LHCN-M2 (cell line): ENCODE results near the gene TBX1. TPM values are rescaled to one million over a fixed set of nuclear protein-coding genes. Genes with fewer than 3 reads are reported as not detected.
A peak's percentile ranks its signal among the peaks of the same experiment; 100 is the strongest.
"Not testable (repeated sequence)": the region's sequence is repeated elsewhere in the genome, so short reads cannot be mapped to it uniquely, and the experiment has no call there.

Experiments
- DNase-seq: peaks from one replicate; pipeline ENCODE4 v3.0.0-alpha.2; 2012; ENCODE audit warnings: low read depth
- total RNA-seq: library from RNA; depleted of rRNA; stranded (reverse); fragments of >200 nt; gene quantifications from 2 replicates; pipeline ENCODE4 v1.2.3, GENCODE V29; 2014

TBX1 gene
- total RNA-seq, 1 experiment from 2014 or later, result 16.7 TPM

DNA sequence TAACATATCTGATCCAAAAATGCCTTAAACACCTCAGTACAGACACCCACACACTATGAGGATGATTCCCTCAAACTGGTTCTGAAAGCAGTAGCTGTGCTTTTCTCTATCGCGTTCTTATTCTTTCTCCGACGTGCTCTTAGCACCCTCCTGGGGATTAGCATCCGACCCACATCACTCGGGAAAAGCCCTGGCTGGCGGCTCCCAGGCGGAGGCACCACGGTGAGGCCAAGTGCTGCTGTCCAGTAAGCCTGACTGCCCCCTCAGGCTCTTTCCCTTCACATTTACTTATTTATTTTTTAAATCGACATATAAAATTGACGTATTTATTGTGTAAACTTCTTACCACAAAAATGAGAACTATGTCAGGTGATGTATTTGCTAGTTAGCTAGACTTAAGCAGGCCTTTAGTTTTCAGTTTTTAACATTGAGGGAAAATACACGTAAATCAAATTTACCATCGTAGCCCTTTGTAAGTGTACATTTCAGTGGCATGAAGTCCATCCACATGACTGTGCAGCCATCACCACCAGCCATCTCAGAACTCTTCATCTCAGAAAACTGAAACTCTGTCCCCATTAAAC, 19.2 kb downstream of the TBX1 start:
- peak; percentile 58 for DNase-seq

DNA sequence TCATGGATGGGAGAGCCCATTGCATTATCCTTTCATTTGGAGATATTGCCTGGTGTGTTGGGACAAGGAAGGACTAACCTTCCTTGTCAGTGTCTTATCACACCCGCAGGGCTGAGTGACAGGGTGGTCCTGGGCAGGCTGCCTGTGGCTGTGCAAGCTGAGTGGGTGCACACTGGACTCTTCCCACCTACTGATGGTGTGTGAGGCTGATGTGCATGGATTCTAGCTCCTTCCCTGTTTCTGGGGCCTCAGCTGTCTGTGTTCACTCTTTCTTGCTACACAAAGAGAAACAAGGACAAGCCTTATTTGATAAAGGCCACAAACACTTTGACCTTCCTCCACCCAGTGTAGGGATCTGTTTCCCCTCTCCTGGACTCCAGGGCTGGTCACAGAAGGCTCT, 22.0 kb downstream of the TBX1 start:
- DNase-seq, result no peak

DNA sequence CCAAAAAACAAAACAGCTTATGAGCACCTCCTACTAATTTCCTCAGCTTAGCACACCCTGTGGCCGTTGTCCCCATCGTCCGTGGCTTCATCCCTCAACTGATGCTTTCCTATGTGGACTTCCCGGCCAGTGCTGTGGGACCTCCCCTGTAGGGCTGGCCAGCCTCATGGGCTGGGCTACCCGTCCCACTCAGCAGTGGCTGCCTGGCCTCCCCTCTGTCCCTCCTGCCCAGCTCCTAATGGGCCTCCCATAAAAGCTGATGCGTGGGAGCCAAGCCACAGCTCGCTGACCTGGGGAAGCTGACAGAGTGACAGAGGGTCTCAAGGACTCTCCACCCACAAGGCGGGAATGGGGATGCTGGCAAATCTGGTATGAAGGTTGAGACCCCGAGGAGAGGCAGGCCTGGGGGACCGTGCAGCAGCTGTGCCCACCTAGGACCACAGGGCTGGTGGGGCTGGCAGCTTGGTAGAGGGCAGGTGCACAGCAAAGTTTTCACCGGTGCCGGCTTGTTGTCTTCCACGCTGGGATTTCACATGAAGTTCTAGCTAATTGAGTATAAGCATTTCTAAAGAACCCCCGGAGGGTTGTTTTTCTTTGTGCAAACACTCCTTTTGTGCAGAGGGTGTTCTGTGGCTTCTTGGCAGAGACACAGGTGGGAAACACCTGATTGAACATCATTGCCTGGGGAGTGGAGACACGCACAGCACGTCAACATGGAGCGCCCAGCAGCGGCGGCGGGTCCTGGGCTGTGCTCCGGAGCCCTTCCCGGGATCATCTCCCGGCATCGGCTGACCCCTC, 23.2 kb downstream of the TBX1 start:
- no peak for DNase-seq

DNA sequence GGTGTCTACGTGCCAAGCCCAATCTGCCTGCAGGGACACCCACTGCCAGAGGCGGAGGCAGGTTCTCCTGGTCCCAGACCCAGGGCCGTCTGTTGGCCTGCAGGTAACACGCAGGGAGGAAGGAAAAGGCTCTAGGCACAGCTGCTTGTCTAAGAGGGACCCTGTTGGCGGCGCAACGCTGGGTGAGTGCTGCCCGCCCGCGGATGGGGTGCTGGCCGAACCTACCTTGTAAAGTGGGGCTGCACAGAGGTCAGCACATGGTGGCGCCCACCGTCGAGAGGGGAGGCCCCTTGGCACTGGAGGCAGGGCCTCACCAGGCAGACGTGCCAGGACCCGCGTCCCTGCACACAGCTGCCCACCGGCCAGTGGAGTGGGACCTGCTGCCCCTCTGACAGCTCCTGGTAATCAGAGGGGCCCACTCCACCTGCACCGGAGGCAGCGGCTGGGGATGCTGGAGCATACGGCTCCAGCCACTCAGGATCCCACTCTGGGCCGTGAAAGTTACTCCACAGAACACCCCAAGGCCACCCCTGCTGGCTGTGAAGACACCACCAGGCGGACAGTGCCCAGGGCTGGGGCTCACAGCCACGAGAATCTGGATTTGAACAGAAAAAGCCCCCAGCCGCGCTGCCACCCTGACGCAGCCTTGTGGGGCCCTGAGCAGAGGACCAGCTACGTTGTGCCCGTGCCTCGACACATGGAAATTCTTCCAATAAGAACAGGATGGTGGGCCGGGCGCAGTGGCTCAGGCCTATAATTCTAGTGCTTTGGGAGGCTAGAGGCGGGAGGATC, 24.0 kb downstream of the TBX1 start:
- DNase-seq, result no peak

DNA sequence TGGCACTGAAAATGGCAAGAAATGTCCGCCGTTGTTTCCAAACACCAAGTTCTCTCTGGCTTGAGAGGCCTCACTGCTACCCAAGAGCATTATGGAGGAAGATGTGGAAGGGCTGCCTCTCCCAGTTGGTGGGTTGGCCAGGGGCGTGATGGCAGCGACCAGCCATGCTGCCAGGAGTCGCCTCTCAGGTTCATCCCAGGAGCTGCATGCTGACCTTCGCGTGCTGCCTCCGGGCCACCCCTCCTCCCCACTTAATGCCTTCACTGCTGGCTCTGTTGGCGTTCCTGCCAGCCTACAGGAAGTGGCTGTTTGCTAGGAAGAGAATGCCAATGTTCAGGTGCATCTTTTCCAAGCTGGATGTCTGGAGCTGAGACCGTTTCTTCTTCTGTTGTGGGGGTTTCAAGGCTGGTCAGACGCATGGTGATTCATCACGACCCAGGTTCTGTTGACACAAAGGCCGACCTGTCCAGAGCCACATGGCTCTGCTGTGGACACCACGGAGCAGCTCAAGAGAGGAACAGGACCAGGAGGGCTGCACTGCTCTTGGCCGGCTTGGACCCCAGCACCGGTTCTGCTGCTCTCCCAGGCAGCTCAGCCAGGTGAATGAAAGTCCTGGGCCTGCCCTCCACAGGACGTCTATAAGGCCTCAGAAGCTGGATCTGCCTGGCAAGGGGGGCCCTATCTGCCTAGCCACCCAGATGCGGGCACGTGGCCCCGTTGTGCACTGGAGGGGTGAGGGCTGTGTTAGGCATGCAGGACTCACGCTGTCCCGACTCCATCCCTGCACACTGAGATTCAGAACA, 25.1 kb downstream of the TBX1 start:
- no peak for DNase-seq

DNA sequence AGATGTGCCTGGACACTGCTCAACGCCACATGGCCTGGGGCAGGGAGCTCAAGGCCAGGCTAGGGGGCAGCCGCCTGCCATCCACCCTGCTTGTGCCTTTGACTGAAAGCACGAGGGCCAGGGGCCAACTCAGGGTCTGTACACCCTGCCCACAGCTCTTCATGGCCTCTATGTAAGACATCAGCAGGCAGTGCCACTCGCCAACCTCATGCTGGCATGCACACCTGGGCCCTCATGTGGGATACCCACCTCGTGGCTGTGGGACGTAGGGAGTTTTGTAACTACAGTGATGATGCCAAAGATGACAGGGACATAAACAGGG, 25.6 kb downstream of the TBX1 start:
- DNase-seq, result no peak

DNA sequence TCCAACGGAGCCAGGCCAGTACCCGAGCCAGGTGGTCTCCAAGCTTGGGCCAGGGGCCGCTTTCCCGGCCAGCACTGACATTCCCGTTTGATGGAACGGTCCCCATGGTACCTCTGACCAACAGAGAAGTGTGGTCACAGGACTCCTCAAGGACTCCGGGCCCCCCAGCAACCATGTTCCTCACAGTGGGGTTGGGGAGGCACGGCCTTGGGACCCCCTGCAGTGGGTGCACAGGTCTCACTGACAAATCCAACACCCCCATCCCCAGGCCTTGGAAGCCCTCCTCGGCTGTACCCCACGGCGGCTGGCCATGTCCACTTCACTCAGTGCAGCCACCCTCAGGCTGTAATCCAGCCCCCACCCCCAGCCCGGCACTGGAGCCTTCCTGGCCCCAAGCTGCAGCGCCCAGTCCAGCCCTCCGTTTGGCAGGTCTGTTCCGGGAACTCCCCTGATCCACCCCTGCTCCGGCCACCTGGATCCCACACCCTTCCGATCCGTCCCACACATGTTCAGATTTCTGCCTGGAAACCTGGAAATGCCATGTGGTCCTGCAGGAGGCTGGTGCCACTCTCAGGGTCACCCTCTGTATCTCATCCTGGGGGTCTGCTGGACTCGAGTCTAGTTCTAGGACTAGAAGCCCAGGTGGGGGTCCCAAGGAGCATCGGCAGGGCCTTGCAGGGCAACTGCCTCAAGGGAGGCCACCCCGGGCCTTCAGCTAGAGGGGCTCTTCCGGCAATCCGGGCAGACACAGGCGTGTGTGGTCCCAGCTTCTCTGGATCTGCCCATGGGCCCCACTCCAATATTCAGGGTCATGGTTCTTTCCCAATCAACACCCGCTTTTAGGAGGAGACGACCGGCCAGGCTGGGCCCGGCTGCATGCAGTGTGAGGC, 26.6 kb downstream of the TBX1 start:
- DNase-seq, result no peak

DNA sequence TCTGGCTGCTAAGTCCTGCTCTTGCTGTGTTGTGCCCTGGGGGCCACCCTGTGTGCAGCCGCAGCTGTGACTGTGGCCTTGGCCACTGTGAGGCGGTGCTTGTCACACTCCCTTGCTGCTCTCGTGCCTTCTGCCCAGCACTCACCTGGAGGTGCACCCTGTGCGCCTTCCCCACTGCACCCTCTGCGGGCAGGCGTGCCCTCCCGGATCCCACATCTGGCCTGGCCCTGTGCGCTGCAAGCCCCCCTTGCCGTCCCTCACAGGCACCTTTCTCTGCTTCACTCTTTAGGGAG, 27.2 kb downstream of the TBX1 start:
- DNase-seq, result no peak

DNA sequence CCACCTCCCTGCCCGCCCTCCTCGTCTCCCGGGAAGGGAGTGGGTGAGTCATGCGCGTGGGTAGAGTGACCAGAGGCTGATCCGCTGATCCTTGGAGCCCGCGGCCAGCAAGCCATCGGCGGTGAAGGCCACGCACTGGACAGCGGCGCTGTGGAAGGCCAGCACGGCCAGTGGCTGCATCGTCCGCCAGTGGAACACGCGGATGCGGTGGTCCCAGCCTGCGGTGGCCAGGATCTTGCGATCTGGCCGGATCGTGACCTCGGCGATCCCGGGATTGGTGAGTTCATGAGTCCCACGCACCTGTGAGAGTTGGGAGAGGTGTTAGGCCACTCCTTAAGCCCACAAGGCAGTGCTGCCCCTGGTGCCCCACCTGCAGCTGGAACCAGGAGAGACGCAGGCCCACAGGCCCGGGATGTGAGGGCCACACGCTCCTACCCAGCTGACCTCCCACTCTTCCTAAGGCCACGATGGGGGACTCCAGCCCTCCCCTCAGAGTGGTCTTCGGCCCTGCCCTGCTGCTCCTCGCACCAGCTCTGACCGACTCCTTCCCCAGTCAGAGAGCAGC, 28.2 kb downstream of the TBX1 start:
- DNase-seq, result no peak

DNA sequence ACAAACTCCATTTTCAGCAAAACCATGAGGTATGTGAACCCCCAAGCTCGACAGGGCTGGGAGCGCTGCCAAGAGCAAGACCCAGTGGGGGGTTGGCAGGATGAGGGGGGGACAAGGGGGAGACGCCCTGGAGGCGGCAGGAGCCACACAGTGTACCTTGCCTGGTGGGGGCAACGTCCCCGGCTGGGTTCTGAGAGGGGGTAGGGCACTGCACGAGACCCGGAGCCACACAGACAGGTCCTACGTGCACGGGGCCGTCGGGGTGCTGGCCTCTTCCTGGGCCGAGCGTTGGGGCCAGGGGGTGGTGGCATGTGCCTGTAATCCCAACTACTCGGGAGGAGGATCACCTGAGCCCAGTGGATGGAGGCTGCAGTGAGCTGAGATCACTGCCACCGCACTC, 28.8 kb downstream of the TBX1 start:
- no peak for DNase-seq

DNA sequence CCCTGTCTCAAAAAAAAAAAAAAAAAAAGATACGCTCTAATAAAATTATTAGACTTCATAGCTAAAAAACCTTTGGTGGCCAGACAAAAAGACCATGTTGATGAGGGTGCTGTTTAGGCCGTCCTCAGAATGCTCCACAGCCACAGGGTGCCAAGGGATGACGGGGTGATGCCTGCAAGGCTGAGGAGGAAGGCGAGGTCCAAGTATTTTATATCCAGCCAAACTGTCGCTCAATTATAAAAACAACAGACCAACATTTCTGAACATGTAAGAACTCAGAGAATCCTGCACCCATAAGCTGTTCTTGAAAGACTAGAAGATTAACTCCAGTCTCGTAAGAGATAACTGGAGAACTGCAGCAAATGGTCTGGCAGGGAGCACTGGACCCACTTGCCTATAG, 29.2 kb downstream of the TBX1 start:
- DNase-seq, result no peak

DNA sequence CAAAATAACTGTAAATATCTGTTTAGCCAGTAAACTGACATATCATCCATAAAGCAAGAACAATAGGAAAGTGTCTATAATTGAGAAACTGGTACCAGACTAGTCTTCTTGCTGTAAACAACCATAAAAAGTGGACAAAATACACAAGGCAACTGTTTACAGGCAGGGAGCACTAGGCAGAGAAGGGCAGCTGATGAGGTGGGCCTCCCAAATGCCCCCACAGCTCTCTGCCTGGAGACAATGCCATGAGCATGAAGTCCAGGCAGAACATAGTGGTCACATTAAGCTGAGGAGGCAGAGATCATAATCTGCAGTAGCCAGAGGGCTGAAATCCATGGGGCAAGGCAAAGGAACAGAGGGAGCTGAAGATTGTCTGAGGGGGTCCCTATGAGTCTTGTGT, 30.7 kb downstream of the TBX1 start:
- DNase-seq, result no peak

DNA sequence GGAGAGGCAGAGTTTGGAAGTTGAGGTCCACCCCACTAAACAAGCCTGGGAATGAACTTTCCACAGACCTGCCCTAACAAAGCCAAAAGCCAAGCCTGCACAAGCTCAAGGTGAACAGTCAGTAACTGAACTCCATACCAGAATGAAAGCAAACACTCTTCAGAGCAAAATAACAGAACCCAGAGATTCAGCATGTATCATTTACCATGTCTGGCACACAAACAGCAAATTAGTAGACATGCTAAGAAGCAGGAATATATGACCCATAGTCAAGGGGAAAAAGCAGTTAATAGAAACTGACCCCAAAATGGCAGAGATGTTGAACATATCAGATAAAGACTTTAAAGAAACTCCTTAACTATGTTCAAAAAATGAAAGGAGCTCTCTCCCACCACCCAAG, 31.3 kb downstream of the TBX1 start:
- no peak for DNase-seq

DNA sequence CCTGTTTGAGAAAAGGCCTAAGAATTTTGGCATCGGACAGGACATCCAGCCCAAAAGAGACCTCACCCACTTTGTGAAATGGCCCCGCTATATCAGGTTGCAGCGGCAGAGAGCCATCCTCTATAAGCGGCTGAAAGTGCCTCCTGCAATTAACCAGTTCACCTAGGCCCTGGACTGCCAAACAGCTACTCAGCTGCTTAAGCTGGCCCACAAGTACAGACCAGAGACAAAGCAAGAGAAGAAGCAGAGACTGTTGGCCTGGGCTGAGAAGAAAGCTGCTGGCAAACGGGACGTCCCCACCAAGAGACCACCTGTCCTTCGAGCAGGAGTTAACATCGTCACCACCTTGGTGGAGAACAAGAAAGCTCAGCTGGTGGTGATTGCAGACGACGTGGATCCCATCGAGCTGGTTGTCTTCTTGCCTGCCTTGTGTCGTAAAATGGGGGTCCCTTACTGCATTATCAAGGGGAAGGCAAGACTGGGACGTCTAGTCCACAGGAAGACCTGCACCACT, 31.9 kb downstream of the TBX1 start:
- not testable (repeated sequence) for DNase-seq

DNA sequence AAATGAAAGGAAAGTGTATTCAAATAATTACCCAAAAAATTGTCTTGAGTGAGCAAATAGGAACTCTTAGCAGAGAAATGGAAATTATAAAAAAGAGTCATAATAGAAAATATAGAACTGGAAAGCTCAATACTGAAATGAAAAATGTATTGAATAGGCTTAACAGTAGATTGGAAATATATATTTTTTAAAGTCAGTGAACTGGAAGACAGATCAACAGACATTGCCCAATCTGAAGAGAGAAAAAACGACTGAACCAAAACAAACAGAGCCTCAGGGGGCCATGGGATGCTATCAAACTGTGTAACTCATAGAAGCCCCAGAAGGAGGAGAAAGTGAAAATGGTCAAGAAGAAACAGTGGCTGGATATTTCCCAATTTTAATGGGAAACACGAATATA, 32.6 kb downstream of the TBX1 start:
- no peak for DNase-seq

DNA sequence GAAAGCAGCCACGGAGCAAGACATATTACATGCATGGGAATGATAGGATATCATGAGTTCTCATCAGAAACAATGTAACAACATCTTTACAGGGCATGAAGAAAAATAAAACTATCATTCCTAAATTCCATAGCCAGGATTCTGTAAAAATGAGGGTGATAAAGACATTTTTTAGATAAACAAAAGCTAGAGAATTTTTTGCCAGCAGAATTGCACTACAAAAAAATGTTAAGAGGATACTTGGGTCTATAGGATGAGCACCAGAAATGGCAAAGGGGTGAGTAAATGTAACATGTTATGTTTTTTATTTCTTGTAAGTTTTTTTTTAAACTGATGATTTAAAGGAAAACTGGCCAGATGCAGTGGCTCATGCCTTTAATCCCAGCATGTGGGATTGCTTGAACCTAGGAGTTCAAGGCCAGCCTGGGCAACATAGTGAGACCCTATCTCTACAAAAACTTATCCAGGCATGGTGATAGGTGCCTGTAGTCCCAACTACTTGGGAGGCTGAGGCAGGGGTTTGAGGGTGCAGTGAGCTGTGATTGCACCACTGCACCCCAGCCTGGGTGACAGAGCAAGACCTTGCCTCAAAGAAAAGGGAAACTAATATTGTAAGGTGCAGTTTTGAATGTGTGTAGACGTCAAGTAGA, 33.2 kb downstream of the TBX1 start:
- DNase-seq, result no peak

DNA sequence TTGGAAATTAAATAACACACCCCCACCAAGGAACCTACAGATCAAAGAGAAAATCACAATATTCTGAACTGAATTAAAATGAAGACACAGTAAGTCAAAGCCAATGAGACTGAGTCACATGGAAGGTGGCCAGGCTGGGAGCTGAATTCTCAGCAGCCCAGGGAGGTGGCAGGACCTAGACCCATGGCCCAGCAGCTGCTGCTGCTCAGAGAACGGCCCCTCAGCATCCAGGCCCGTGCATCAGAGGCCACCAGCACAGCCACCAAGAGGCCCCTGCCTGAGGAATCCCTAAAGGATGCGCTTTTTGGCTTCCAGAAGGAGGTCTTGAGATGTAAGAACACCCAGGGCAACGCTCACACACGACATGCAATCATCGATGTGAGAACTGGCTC, 35.0 kb downstream of the TBX1 start:
- no peak for DNase-seq

DNA sequence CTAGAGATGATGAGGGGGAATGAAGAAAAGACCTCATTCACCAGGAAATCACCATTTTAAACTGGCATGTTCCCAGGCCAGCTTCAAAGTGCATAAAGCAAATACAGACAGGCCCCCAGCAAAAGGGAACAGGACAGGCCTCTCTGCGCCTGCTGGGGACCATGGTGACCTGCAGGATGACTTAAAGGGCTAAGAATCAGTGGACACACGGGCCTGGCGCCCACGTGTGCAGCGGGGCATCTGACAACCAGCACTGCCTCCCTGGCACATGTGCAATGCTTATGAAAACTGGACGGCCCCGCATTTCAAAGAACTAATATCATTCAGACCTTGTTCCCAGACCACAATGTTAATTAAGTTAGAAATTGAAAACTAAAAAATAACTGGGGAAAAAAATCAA, 35.6 kb downstream of the TBX1 start:
- no peak for DNase-seq

DNA sequence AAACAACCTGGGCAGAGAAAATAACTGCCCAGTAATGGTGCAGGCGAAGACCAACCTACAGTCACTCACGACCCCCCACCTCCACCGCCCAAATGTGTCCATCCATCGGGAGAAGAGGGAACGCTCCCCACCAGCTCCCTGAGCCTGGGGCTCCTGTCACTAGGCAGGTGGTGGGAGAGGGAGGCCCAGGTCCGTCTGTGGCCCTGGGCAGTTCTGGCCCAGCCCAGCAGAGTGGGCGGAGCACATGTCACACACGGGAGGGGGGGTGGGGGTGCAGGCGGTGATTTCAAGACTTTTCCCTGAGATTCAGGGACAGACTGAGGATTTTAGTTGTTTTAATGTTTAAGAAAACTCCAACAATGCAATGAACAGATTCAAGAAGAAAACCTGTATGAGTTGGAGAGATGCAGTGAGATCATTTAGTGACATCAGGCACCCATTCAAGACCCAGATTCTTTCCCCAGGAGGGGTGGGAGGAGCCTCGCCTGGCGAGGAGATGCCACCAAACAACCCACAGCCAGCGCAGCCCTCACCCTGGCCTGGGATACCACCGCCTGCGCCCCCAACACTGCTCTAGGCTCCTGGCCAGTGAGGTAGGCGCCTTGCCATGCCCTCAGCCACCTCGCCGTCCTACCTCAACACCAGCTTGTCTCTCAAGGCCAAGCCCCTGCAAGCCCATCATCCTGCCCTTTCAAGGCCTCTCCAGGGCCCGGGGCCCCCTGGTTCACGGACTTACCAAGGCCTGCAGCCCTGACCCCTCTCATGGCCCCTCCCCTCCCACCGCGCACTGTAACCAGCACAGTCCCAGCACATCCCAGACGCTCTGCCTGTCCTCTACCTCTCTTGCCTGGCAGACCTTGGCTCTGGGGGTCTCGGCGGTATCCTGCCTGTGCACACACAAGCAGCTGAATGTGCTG, 36.8 kb downstream of the TBX1 start:
- DNase-seq, result no peak
